22Rv1 (cell line): ENCODE results near the gene UGGT2.
"Not testable (repeated sequence)": the region's sequence is repeated elsewhere in the genome, so short reads cannot be mapped to it uniquely, and the experiment has no call there.

Source experiments
- H3K27ac ChIP-seq: fragments of 450-650 bp; 2 replicates; pipeline ENCODE4 v1.5.1; 2017
- ZFX ChIP-seq: fragments of 450-650 bp; IDR thresholded peaks from 2 replicates; pipeline ENCODE4 v1.6.1; 2017; ENCODE audit warnings: antibody characterized with exemption, borderline replicate concordance
- TF ChIP-seq, protein P1 (sequence below): fragments of 450-650 bp; IDR thresholded peaks from 2 replicates; pipeline ENCODE4 v1.5.1; 2017; ENCODE audit warnings: mild to moderate bottlenecking

UGGT2 gene

DNA sequence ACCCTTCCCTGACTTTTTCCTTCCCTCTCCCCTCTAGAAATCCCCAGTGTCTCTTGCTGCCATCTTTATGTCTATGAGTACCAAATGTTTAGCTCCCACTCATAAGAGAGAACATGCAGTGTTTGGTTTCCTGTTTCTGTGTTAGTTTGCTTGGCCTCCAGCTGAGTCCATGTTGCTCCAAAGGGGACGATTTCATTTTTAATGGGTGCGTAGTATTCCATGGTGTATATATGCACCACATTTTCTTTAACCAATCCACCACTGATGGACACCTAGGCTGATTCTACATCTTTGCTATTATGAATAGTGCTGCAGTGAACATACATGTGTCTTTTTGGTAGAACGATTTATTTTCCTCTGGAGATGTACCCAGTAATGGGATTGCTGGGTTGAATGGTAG lies 123.8 kb downstream of the UGGT2 start:
- H3K27ac ChIP-seq = no peak overlapping the region
- TF ChIP-seq, protein P1, sequence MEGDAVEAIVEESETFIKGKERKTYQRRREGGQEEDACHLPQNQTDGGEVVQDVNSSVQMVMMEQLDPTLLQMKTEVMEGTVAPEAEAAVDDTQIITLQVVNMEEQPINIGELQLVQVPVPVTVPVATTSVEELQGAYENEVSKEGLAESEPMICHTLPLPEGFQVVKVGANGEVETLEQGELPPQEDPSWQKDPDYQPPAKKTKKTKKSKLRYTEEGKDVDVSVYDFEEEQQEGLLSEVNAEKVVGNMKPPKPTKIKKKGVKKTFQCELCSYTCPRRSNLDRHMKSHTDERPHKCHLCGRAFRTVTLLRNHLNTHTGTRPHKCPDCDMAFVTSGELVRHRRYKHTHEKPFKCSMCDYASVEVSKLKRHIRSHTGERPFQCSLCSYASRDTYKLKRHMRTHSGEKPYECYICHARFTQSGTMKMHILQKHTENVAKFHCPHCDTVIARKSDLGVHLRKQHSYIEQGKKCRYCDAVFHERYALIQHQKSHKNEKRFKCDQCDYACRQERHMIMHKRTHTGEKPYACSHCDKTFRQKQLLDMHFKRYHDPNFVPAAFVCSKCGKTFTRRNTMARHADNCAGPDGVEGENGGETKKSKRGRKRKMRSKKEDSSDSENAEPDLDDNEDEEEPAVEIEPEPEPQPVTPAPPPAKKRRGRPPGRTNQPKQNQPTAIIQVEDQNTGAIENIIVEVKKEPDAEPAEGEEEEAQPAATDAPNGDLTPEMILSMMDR = no peak
- no peak for TF ChIP-seq ZFX

DNA sequence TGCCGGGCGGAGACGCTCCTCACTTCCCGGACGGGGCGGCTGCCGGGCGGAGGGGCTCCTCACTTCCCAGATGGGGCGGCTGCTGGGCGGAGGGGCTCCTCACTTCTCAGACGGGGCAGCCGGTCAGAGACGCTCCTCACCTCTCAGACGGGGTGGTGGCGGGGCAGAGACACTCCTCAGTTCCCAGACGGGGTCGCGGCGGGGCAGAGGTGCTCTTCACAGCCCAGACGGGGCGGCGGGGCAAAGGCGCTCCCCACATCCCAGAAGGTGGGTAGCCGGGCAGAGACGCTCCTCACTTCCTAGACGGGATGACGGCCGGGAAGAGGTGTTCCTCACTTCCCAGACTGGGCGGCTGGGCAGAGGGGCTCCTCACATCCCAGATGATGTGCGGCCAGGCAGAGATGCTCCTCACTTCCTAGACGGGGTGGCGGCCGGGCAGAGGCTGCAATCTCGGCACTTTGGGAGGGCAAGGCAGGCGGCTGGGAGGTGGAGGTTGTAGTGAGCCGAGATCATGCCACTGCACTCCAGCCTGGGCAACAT lies 124.8 kb downstream of the UGGT2 start:
- not testable (repeated sequence) for H3K27ac ChIP-seq

DNA sequence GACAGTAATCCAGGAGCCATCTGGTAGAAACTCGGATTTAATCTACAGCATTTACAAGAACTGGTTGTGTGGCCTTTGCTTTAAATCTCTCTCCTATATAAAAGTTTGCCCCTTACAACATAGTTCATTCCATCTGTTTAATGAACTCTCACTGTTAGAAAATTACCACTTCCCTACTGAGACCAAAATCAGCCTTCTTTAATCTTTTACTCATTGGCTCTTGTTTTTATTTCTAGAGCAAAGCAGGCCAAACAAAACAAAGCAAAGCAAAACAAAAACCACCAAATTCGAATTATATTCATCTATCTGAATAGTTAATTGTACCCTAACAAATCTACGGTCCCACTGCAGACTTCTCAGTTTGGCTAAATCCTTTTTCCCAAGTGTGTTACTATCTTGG lies 127.0 kb downstream of the UGGT2 start:
- H3K27ac ChIP-seq = no peak overlapping the region
- TF ChIP-seq, protein P1 = no peak
- TF ChIP-seq ZFX = no peak

DNA sequence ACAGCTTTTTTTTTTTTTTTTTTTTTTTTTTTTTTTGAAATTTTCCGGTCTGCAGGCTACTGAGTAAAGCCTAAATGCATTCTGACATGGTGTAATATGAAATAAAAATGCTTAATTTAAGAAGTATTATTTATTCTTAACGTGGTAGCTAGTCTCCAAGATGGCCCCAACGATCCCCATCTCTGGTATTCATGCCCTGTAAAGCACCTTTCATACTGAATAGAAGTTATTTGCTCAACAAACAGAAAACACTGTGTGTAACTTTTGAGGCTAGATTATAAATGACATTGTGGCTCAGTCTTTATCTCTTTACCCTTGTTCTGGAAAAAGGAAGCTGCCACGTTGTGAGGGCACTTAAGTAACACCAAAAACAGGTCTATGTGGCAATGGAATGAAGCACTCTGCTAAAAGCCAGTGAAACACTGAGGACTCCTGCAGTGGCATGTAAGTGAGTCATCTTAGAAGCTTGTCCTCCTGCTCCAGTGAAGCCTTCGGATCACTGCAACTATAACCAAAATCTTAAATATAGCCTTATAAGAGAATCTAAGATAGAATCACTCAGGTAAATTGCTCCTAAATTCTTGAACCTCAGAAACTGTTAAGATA lies 128.7 kb downstream of the UGGT2 start:
- H3K27ac ChIP-seq = no peak overlapping the region
- no peak for TF ChIP-seq ZFX
- TF ChIP-seq, protein P1 = no peak

DNA sequence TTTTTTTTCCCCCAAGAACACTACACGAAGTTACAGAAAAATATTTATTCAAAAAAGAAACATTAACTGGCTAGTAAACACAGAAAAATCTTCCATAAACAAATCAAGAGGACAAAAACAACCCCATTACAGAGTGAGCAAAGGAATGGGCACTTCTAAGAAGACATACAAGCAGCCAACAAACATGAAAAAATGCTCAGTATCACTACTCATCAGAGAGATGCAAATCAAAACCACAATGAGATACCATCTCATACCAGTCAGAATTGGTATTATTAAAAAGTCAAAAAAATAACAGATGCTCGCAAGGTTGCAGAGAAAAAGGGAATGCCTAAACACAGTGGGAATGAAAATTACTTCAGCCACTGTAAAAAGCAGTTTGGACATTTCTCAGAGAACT lies 131.7 kb downstream of the UGGT2 start:
- no peak for TF ChIP-seq ZFX
- TF ChIP-seq, protein P1 = no peak
- no peak overlapping the region for H3K27ac ChIP-seq

DNA sequence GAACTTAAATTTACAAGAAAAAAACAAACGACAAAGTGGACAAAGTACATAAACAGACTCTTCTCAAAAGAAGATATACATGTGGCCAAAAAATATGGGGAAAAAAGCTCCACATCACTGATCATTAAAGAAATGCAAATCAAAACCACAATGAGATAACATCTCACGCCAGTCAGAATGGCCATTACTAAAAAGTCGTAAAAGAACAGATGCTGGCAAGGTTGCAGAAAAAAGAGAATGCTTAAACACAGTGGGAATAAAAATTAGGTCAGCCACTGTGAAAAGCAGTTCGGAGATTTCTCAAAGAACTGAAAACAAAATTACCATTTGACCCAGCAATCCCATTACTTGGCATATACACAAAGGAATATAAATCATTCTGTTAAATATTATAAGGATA lies 132.7 kb downstream of the UGGT2 start:
- no peak for TF ChIP-seq ZFX
- TF ChIP-seq, protein P1 = no peak
- no peak overlapping the region for H3K27ac ChIP-seq

DNA sequence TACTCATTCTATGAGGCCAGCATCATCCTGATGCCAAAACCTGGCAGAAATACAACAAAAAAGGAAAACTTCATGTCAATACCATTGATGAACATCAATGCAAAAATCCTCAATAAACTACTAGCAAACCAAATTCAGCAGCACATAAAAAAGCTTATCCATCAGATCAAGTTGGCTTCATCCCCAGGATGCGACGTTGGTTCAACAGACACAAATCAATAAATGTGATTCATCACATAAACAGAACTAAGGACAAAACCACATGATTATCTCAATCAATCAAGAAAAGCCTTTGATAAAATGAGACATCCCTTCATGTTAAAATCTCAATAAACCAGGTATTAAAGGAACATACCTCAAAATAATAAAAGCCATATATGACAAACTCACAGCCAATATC lies 134.3 kb downstream of the UGGT2 start:
- no peak overlapping the region for H3K27ac ChIP-seq
- no peak for TF ChIP-seq ZFX

DNA sequence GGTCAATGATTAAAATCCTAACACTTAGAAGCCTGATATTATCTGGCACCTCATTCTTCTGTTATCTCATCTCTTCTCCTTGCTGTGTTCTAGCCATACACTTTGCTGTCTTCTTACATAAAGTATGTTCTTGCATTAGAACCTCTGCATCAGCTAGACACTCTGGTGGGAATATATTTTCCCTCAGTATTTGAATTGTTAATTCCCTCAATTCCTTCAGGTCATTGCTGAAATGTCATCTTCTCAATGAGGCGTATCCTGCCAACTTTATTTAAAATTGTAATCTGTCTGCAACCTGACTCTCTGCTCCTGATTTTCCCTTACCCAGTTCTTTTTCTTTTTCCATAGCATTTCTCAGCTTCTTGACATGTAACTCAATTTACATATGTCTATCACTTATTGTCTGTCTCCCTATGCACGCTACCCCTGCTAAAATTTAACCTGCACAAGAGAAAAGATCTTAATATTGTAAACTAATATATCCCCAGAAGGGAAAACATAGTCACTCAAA lies 138.2 kb downstream of the UGGT2 start:
- H3K27ac ChIP-seq = no peak overlapping the region
- no peak for TF ChIP-seq ZFX
- TF ChIP-seq, protein P1 = no peak
